Activated CD8-positive, alpha-beta memory T cell treated with anti-CD3 and anti-CD28 coated beads, Interleukin-2, amount 50 U/mL, for 48 hours (primary cell): ENCODE results near the gene TNFRSF17.
"Not testable (repeated sequence)": the region's sequence is repeated elsewhere in the genome, so short reads cannot be mapped to it uniquely, and the experiment has no call there.

Experiments used
- DNase-seq: peaks from one replicate; pipeline ENCODE4 v3.0.0-alpha.2; 2020

Gene TNFRSF17

DNA sequence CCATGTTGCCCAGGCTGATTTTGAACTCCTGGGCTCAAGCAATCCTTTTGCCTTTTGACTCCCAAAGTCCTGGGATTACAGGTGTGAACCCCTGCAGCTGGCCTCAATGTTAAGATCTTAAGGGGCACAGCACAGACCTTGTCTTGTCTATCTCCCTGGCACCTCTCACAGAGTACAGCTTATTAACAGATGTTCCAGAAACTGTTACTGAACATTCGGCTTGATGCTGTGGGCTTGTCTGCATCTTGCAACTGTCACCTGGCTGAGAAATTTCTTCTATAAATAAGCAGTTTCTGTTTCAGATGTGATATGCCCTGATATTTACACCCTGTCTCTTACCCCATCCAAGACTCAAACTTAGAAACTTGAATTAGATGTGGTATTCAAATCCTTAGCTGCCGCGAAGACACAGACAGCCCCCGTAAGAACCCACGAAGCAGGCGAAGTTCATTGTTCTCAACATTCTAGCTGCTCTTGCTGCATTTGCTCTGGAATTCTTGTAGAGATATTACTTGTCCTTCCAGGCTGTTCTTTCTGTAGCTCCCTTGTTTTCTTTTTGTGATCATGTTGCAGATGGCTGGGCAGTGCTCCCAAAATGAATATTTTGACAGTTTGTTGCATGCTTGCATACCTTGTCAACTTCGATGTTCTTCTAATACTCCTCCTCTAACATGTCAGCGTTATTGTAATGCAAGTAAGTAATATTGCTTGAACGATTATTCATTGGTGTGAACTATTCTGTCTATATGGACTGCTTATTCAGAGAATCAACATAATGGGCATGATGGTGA, at the start of gene TNFRSF17:
TNFRSF17 (plus strand) TSS at position 450 of the 791 bp plus-strand sequence; CDS start at position 565, 115 bp downstream.
- no peak for DNase-seq

DNA sequence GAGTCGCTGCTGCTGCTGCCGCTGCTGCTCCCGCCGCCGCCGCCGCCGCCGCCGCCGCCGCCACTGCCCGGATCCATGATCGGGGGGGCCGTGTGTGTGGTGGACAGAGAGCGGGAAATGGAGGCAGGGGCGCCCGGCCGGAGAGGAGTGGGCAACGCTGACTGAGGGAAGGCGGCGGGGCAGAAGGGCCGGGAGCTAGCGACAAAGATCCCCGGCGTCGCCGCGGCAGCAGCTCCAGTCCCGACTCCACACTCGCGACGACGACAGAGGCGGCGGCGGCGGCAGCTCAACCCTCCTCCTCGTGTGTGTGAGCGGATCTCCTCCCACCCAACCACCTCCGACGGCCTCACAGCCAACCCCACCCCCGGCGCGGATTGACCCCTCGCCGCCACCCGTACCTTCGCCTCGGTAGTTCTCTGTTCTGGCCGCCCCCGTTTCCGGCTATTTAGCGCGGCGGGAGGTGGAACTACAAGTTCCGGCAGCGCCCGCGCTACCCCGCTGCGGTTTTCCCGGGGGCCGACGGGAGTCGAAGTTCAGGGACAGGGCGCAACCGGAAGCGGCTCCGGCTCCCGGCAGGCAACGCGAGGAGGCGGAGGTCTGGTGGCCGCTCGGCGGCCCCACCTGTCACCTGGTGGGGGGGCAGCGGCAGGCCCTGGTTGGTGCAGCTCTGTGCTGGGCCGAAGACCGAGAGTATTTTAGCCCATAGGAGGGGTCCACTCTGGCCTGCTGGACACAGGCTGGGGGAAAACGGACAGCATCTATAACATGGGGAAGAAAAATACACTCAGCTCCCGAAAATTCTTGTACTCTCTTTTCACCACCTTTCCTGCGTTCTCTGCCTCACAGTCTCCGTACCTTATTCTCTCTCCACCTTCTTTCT, 49.1 kb upstream of the TNFRSF17 start, which contains the start of gene GSPT1:
GSPT1 (minus strand) TSS at position 313 of the 880 bp plus-strand sequence; CDS start at position 77, 236 bp downstream.
- peak; percentile 99 for DNase-seq

DNA sequence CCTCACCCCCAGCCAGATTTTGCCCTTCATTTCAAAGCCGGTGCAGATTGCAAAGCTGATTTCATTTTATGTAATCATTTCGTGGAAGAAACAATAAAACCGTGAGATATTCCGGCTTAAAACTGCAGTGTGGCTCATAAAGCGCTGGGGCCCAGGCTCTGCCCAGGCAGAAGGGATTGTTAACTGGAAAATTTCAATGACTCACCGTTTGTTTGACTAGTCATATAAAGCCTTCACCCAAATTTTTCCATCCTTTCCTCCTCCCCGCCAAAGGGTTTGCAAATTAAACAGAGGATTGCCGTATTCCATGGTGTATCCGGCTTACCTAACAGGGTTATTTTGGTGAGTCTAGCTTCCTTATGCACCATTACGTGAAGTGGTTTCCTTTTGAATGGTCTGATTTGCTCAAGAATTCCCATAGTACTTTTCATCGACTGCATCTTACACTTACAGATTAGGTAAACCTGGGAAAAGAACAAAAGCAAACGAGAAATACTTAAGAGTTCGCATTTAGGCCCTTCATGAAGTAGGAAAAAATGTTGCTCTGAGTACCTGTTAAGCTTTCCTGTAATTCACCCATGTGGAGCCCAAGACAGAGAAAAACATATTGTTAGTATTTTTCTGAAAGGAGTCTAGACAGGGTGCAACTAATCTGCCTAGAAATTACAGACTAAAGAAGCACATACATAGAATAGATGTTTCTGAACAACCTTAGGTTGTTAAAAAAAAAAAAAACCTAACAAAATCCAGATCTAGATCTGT, 48.3 kb upstream of the TNFRSF17 start:
- no peak for DNase-seq

DNA sequence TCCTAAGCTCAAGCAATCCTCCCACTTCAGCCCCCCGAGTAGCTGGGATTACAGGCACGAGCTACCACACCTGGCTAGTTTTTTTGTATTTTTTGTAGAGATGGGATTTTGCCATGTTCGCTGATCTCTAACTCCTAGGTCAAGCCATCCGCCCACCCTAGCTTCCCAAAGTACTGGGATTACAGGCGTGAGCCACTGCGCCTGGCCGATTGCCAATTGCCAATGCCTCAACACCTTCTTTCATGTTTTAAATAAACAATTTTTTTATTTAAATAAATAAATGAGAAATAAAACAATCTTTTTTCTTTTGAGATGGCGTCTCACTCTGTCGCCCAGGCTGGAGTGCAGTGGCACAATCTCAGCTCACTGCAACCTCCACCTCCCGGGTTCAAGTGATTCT, 41.0 kb upstream of the TNFRSF17 start:
- DNase-seq: not testable (repeated sequence)

DNA sequence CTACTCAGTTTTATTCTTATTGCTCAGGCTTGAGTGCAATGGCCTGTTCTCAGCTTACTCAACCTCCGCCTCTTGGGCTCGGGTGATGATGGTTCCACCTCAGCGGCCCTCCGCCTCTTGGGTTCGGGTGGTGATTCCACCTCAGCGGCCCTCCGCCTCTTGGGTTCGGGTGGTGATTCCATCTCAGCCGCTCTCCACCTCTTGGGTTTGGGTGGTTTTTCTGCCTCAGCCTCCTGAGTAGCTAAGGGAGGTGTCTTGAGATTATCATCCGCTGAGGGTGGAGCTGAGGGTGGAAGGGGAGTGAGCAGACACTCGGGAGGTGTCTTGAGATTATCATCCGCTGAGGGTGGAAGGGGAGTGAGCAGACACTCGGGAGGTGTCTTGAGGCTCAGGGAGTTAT, 37.7 kb upstream of the TNFRSF17 start:
- DNase-seq: not testable (repeated sequence)

DNA sequence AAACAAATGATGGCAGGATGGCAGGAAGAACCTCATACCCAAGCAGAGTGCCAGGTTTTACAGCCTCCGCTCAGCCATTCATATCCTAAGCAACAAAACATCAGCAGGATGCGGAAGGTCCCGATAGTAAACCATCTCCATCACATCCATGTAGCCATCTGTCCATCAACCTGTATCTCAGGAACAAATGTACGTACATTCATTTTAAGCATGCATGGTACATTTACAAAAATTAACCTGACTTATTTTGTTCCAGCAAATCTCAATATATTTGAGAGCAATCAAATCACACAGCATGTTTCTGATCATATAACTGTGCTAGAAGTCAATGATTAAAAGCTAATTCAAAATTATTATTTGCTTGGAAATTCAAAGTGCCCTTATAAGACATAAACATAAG, 23.1 kb upstream of the TNFRSF17 start, which contains the start of gene NPIPB2:
NPIPB2 (minus strand) TSS at position 101 of the 400 bp plus-strand sequence; CDS start at position 101, 0 bp downstream.
- DNase-seq: not testable (repeated sequence)

DNA sequence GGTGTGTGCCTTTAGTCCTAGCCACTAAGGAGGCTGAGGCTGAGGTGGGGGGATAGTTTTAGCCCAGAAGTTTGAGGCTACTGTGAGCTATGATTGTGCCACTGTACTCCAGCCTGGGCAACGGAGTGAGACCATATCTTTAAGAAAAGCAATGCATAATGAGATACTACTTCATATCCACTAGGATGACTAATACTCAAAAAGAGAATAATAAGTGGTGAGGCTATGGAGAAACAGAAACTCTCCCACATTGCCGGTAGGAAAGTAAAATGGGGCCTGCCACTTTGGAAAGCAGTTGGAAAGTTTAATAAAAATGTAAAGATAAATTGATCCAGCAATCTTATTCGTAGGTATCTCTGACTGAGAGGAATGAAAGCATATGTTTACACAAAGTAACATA, 18.6 kb upstream of the TNFRSF17 start:
- DNase-seq: no peak

DNA sequence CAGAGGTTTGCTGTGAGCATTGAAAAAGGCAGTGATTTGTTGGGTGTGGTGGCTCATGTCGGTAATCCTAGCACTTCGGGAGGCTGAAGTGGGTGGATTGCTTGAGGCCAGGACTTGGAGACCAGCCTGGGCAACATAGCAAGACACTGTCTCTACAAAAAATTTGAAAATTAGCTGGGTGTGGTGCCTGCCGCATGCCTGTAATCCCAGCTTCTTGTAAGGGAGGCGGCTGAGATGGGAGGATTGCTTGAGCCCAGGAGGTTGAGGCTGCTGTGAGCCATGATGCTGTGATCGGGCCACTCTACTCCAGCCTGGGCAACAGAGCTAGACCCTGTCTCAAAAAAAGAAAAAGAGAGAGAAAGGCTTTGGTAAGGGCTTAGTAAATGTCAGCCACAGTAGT, 16.2 kb upstream of the TNFRSF17 start:
- no peak for DNase-seq

DNA sequence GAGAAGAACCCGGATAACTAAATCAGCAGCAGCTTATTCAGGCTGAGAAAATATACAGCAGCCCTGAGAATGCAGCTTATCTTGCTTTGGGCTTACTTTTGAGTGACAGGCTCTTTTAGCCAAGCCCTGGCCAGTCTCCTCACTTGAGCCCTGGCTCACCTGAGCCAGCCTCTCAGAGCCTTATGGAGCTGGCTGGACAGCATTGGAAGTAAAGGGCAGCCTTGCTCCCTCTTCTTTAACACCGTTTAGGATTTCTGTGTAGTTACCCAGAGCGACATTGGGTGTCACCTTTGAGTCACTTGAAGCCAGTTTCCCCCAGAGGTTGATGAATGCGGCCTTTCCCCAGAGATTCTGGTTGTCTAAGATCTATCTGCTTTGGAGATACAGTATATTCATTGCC, 15.5 kb upstream of the TNFRSF17 start:
- no peak for DNase-seq

DNA sequence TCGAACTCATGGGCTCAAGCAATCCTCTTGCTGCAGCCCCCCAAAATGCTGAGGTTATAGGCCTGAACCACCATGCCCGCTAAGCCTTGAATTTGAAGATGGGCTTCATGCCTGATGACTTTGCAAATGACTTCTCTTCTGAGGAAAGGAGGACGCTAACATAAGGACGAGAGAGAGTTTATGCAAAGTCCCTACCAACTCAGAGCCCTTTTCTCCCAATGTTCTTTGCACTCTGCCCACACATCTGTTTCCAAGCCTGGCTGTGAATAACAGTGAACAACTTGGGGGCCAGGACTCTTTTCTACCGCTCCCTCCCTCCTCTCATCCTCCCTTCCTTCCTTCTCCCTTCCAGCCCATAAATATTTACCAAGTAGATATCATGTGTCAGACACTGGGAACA, 14.6 kb upstream of the TNFRSF17 start:
- no peak for DNase-seq

DNA sequence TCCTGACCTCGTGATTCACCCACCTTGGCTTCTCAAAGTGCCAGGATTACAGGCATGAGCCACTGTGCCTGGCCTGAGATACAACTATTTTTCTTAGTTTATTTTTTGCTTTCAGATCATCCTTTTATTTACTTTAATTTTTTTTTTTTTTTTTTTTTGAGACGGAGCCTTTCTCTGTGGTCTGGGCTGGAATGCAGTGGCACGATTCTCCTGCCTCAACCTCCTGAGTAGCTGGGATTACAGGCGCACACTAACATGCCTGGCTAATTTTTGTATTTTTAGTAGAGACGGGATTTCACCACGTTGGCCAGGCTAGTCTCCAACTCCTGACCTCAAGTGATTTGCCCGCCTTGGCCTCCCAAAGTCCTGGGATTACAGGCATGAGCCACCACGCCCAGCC, 11.4 kb upstream of the TNFRSF17 start:
- DNase-seq: not testable (repeated sequence)

DNA sequence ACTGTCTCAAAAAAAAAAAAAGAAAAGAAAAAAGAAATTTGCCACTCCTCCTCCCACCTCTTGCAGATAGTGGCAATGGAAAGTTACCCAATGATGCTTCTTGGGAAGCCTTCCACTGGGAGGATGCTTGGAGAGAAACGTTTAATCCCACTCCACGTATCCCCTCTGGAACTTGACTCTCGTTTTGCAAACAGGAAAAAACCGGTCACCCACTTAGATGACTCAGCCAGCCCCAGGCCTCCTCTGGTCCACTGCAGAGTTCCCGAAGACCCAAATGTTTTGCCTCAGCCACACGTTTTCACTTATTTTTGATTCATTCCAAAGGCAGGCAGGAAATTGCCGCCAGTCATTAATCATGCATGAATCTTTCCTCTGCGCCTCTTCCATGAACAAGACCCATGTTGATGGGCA, 9.3 kb upstream of the TNFRSF17 start:
- DNase-seq: no peak

DNA sequence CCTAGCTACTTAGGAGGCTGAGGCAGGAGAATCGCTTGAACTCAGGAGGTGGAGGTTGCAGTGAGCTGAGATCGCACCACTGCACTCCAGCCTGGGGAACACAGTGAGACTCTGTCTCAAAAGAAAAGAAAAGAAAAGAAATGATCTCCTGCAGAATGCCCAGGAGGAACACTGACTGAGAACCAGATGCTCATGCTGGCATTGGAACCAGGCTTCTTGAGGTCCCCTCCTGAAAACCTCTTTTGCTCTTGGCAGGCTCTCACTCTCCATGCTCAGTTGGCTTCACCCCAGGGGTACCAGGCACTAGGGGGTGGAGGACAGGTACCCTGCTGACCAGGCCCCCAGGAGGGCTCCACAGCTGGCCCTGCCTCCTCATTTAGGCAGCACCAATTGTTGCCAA, 8.5 kb upstream of the TNFRSF17 start:
- no peak for DNase-seq

DNA sequence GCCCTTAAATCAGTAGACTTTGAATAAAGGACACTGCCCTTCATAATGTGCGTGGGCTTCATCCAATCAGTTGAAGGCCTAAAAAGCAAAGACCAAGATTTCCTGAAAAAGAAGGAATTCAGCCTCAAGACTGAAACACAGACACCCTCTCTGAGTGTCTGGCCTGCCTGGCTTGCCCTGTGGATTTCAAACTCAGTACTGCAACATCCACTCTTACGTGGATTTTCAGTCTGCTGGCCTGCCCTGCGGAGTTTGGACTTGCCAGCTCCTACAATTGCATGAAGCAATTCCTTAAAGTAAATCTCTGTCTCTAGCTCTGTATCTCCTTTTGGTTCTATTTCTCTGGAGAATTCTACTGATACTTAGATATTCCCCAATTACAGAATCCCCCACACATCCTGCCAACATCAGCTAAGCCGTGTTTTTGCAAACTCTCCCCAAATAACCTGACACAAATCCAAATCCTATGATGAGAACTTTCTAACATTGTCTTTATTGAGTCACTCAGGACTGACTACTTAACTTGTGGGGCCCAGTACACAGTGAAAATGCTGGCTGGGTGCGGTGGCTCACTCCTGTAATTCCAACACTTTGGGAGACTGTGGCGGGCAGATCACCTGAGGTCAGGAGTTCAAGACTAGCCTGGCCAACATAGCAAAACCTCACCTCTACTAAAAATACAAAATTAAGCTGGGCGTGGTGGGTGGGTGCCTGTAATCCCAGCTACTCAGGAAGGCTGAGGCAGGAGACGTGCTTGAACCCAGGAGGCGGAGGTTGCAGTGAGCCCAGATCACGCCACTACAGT, 7.2 kb upstream of the TNFRSF17 start:
- DNase-seq: no peak

DNA sequence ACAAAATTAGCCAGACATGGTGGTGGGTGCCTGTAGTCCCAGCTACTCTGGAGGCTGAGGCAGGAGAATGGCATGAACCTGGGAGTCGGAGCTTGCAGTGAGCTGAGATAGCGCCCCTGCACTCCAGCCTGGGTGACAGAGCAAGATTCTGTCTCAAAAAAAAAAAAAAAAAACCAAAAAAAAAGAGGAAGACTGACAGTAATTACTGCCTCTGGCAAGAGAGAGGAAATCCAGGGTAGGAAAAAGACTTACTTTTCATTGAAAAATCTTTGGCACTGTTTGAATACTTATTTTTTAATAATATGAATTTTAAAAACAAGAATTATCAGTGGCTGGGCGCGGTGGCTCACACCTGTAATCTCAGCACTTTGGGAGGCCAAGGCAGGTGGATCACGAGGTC, 2.6 kb upstream of the TNFRSF17 start:
- DNase-seq: not testable (repeated sequence)

DNA sequence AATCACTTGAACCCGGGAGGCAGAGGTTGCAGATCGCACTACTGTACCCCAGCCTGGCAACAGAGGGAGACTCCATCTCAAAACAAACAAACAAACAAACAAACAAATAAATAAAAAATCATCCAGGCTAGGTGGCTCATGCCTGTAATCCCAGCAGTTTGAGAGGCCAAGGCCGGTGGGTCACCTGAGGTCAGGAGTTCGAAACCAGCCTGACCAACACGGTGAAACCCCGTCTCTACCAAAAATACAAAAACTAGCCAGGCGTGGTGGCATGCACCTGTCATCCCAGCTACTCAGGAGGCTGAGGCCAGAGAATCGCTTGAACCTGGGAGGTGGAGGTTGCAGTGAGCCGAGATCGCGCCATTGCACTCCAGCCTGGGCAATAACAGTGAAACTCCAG, 2.0 kb upstream of the TNFRSF17 start:
- DNase-seq: not testable (repeated sequence)

DNA sequence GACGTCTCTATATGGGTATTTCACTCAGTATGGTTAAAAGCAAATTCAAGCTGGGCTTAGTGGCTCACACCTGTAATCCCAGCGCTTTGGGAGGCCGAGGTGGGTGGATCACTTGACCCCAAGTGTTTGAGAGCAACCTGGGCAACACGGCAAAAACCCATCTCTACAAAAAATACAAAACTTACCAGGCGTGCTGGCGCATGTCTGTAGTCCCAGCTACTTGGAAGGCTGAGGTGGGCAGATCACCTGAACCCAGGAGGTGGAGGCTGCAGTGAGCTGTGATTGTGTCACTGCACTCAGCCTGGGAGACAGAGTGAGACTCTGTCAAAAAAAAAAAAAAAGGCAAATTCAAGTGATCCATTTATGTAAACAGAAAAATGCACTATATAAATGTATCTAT, 1.3 kb upstream of the TNFRSF17 start:
- no peak for DNase-seq

DNA sequence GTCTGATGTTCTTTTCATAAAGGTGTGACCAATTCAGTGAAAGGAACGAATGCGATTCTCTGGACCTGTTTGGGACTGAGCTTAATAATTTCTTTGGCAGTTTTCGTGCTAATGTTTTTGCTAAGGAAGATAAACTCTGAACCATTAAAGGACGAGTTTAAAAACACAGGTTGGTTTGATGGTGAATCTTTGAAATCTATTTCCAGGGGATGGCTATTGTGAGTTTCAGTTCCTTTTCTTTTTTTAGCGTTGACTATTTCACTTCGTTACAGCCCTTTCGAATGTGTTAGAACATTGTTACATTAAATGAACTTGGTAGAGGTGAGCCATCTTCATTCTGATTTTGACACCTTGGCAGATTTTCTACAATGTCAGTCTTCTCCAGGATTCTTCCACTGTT, 1.2 kb downstream of the TNFRSF17 start:
- no peak for DNase-seq

DNA sequence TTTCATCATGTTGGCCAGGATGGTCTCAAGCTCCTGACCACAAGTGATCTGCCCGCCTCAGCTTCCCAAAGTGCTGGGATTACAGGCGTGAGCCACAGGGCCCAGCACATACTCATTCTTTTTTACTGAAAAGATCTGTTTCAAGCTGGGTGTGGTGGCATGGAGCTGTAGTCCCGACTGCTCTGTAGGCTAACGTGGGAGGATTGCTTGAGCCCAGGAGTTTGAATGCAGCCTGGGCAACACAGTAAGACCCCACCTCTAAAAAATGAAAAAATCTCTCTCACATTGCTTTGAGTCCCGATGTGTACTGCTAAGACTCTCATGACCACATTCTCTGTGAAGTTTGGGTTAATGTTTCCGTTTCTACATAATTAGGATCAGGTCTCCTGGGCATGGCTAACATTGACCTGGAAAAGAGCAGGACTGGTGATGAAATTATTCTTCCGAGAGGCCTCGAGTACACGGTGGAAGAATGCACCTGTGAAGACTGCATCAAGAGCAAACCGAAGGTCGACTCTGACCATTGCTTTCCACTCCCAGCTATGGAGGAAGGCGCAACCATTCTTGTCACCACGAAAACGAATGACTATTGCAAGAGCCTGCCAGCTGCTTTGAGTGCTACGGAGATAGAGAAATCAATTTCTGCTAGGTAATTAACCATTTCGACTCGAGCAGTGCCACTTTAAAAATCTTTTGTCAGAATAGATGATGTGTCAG, 2.3 kb downstream of the TNFRSF17 start:
- DNase-seq: no peak

DNA sequence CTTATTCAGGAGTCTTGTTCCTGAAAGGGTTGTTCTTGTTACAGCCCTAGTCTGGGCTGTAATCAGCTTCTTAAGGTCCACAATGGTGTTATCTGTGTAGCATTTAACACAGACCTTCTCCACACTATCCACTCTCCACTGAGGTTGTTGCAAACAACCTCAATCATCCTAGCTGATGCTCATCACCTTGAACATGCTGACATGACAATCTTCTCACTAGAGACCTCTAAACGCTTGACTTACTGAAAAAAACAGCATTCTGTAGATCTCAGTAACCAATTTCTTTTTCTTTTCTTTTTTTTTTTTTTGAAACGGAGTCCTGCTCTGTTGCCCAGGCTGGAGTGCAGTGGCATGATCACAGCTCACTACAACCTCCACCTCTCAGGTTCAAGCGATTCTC, 3.6 kb downstream of the TNFRSF17 start:
- no peak for DNase-seq

DNA sequence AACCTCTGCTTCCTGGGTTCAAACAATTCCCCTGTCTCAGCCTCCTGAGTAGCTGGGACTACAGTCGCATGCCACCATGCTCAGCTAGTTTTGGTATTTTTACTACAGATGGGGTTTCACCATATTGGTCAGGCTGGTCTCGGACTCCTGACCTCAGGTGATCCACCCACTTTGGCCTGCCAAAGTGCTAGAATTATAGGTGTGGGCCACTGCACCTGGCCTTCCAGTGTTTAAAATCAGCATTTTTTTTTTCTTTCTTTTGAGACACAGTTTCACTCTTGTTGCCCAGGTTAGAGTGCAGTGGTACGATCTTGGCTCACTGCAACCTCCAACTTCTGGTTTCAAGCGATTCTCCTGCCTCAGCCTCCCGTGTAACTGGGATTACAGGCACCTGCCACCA, 5.3 kb downstream of the TNFRSF17 start:
- not testable (repeated sequence) for DNase-seq
